Keratinocyte (primary cell): ENCODE data around the gene TEX51. TPM values are rescaled to one million over a fixed set of nuclear protein-coding genes. Genes with fewer than 3 reads are reported as not detected.

Experiments used
- DNase-seq: peaks from one replicate; pipeline ENCODE4 v3.0.0-alpha.2; 2011; ENCODE audit warnings: low read depth, missing footprints, low spot score
- FAIRE-seq: peaks from 2 replicates; lab custom pipeline; 2011; peaks lifted over from hg19 to GRCh38; lab: Jason Lieb, UNC
- H2AFZ ChIP-seq: 2 replicates; pipeline ENCODE4 v1.6.0; 2012; ENCODE audit warnings: low read length, control low read depth, inconsistent platforms; ENCODE audit not compliant: control insufficient read depth
- H3K27ac ChIP-seq: 2 replicates; pipeline ENCODE4 v1.5.1; 2011; ENCODE audit warnings: low read length; ENCODE audit not compliant: control insufficient read depth, insufficient read depth
- H3K27me3 ChIP-seq: 3 replicates; pipeline ENCODE4 v1.6.0; 2011; ENCODE audit warnings: low read length; ENCODE audit not compliant: control insufficient read depth, insufficient read depth; ENCODE audit errors: extremely low read depth
- H3K36me3 ChIP-seq, 2 experiments: 2 replicates in 1 of 2; 3 replicates in 1 of 2; pipeline ENCODE4 v1.5.1; 2011; ENCODE audit warnings: low read length in 2 of 2, mild to moderate bottlenecking in 1 of 2; ENCODE audit not compliant: control insufficient read depth in 2 of 2, insufficient read depth in 2 of 2; ENCODE audit errors: extremely low read depth in 1 of 2
- H3K4me1 ChIP-seq: 3 replicates; pipeline ENCODE4 v1.5.1; 2011; ENCODE audit warnings: low read length; ENCODE audit not compliant: control insufficient read depth, insufficient read depth; ENCODE audit errors: extremely low read depth
- H3K4me2 ChIP-seq: 3 replicates; pipeline ENCODE4 v1.6.0; 2011; ENCODE audit warnings: low read depth, low read length; ENCODE audit not compliant: control insufficient read depth, insufficient read depth; ENCODE audit errors: extremely low read depth
- H3K4me3 ChIP-seq, 3 experiments: fragments of 200-600 bp in 1 of 3; sonication (generic) in 1 of 3; 2 replicates in 2 of 3; 3 replicates in 1 of 3; pipeline ENCODE4 v1.5.1; 2011 to 2016; ENCODE audit warnings: low read length in 3 of 3, mild to moderate bottlenecking in 3 of 3, control low read depth in 2 of 3, inconsistent platforms in 1 of 3, low read depth in 1 of 3, mixed read lengths in 1 of 3, mixed run types in 1 of 3, moderate library complexity in 1 of 3; ENCODE audit not compliant: control insufficient read depth in 2 of 3, insufficient read depth in 2 of 3; ENCODE audit errors: extremely low read depth in 1 of 3
- H3K79me2 ChIP-seq: 2 replicates; pipeline ENCODE4 v1.6.0; 2012; ENCODE audit warnings: low read length; ENCODE audit not compliant: control insufficient read depth, insufficient read depth
- H3K9ac ChIP-seq: 3 replicates; pipeline ENCODE4 v1.6.0; 2011; ENCODE audit warnings: low read length; ENCODE audit not compliant: control insufficient read depth, insufficient read depth; ENCODE audit errors: extremely low read depth
- H3K9me1 ChIP-seq: 3 replicates; pipeline ENCODE4 v1.6.0; 2011; ENCODE audit warnings: low read length; ENCODE audit not compliant: control insufficient read depth, insufficient read depth; ENCODE audit errors: extremely low read depth
- H3K9me3 ChIP-seq: 2 replicates; pipeline ENCODE4 v1.5.1; 2012; ENCODE audit warnings: low read depth, low read length; ENCODE audit not compliant: control insufficient read depth
- H4K20me1 ChIP-seq: 3 replicates; pipeline ENCODE4 v1.6.0; 2011; ENCODE audit warnings: low read length; ENCODE audit not compliant: control insufficient read depth, insufficient read depth; ENCODE audit errors: extremely low read depth
- EZH2 ChIP-seq: IDR thresholded peaks from one replicate; pipeline ENCODE4 v1.6.1; 2012; ENCODE audit warnings: inconsistent platforms, mild to moderate bottlenecking, low read length, moderate library complexity
- dilution Hi-C: fragments of 300-500 bp; cut with MboI; formaldehyde crosslinking; loops from one replicate; pipeline ENCODE4 v1.7.0; 2020; ENCODE audit warnings: low sequenced_read_pairs; ENCODE audit not compliant: extremely low pct_ligation_motif_present
- polyA plus RNA-seq, 5 experiments: library from polyadenylated mRNA; depleted of rRNA in 3 of 5; stranded (reverse) in 3 of 5; stranded (forward) in 1 of 5; unstranded in 1 of 5; fragments of >200 nt; gene quantifications; 1 replicate in 1 of 5; 2 replicates in 3 of 5; 3 replicates in 1 of 5; pipeline versions ENCODE4 v1.2.1 to v1.2.3, GENCODE V29; 2011 to 2012; ENCODE audit warnings: missing spikeins in 2 of 5, low read depth in 1 of 5, low replicate concordance in 1 of 5
- TF ChIP-seq, protein P1 (sequence below), 3 experiments: IDR thresholded peaks in 1 of 3; conservative IDR thresholded peaks in 1 of 3; optimal IDR thresholded peaks in 1 of 3; 2 replicates in 2 of 3; 3 replicates in 1 of 3; pipeline versions ENCODE3 to v1.5.1; 2011; ENCODE audit warnings: low read length in 3 of 3, mild to moderate bottlenecking in 3 of 3, moderate library complexity in 2 of 3, control low read depth in 1 of 3, inconsistent platforms in 1 of 3; ENCODE audit not compliant: insufficient read depth in 2 of 3; ENCODE audit errors: extremely low read depth in 1 of 3

Gene TEX51
- polyA plus RNA-seq, 1 donor (not counting 4 experiments of a cell fraction or from before 2014, with no cell fraction given): not detected

DNA sequence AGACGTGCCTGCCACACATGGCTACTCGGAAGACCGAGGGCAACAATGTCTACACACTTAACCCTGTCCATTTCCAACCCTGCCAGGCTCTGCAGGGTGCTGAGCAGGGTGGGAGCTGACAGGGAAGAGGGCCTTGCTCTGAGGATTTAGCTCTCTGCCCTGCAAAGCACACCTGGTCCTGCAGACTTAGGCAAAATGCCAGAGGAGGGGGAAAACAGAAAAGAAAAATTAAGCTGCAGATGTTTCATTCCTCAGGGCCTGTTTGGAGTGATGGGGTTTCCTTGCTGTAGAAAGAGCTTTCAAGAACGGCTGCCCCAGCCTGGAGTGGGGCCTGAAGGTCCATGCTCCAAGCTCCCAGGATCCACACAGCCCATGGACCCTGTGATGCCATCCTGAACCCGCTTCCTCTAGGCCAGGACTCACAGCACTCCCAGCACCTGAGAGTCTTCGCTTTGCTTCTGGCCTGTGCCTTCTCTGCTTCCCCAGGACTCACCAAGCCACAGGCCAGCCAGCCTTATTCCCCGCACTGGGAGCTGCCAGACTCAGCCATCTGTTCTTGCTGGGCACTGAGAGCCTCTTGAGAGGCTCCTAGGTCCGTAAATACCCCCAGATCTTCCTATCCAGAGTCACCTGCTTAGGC, 9.1 kb upstream of the TEX51 start:
- H3K9ac ChIP-seq: no peak overlapping the region
- H3K27me3 ChIP-seq: no peaks in the 10 kb centered on the region
- no peak overlapping the region for H3K27ac ChIP-seq
- no peaks in the 10 kb centered on the region for H3K4me1 ChIP-seq
- H3K9me3 ChIP-seq: no peaks in the 10 kb centered on the region
- no peak overlapping the region for H3K4me3 ChIP-seq
- H3K79me2 ChIP-seq: no peaks in the 10 kb centered on the region
- no peak overlapping the region for H2AFZ ChIP-seq
- H4K20me1 ChIP-seq: no peaks in the 10 kb centered on the region
- no peak for FAIRE-seq
- TF ChIP-seq EZH2: no peak
- TF ChIP-seq, protein P1, sequence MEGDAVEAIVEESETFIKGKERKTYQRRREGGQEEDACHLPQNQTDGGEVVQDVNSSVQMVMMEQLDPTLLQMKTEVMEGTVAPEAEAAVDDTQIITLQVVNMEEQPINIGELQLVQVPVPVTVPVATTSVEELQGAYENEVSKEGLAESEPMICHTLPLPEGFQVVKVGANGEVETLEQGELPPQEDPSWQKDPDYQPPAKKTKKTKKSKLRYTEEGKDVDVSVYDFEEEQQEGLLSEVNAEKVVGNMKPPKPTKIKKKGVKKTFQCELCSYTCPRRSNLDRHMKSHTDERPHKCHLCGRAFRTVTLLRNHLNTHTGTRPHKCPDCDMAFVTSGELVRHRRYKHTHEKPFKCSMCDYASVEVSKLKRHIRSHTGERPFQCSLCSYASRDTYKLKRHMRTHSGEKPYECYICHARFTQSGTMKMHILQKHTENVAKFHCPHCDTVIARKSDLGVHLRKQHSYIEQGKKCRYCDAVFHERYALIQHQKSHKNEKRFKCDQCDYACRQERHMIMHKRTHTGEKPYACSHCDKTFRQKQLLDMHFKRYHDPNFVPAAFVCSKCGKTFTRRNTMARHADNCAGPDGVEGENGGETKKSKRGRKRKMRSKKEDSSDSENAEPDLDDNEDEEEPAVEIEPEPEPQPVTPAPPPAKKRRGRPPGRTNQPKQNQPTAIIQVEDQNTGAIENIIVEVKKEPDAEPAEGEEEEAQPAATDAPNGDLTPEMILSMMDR (optimal IDR thresholded peaks at IDR 0.05 in 1 of 3, IDR thresholded peaks at IDR 0.05 in 1 of 3, conservative IDR thresholded peaks at IDR 0.05 in 1 of 3; ENCODE audit: extremely low read depth in 1 of 3, insufficient read depth in 2 of 3, low read length in 3 of 3): no peak
- dilution Hi-C loops: no loop called here
- no peaks in the 10 kb centered on the region for H3K36me3 ChIP-seq
- no peak overlapping the region for H3K4me2 ChIP-seq
- no peaks in the 10 kb centered on the region for H3K9me1 ChIP-seq
- no peak for DNase-seq

DNA sequence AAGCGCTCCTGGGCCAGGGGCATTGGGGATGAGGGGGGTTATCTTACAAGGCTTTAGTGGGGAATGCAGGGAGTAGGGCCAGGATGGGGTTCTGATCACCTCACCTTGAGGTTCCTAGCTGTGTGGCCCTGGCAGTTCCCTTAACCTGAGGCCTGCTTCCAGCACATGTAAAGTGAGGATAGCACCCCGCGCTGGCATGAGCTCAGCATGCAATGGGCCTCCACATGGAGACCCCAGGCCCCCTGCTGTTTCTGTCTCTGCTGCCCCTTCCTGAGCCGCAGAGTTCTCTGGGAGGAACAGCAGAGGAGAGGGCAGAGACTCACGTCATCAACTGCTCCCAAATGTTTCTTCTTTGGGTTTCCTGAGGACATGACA, 8.6 kb upstream of the TEX51 start:
- H3K9ac ChIP-seq: no peak overlapping the region
- H3K79me2 ChIP-seq: no peaks in the 10 kb centered on the region
- no peak overlapping the region for H3K27ac ChIP-seq
- no peaks in the 10 kb centered on the region for H3K36me3 ChIP-seq
- no peak for FAIRE-seq
- H3K9me1 ChIP-seq: no peaks in the 10 kb centered on the region
- TF ChIP-seq EZH2: no peak
- TF ChIP-seq, protein P1 (optimal IDR thresholded peaks at IDR 0.05 in 1 of 3, IDR thresholded peaks at IDR 0.05 in 1 of 3, conservative IDR thresholded peaks at IDR 0.05 in 1 of 3; ENCODE audit: extremely low read depth in 1 of 3, insufficient read depth in 2 of 3, low read length in 3 of 3): no peak
- no peaks in the 10 kb centered on the region for H4K20me1 ChIP-seq
- H2AFZ ChIP-seq: no peak overlapping the region
- no peak overlapping the region for H3K4me3 ChIP-seq
- dilution Hi-C loops: no loop called here
- H3K9me3 ChIP-seq: no peaks in the 10 kb centered on the region
- no peaks in the 10 kb centered on the region for H3K4me1 ChIP-seq
- H3K27me3 ChIP-seq: no peaks in the 10 kb centered on the region
- DNase-seq: no peak
- H3K4me2 ChIP-seq: no peak overlapping the region
